GM19372 (cell line): ENCODE data around the gene PCDHGC4.

Experiments
- ATAC-seq: cut with Tn5 transposase; IDR thresholded peaks from one replicate; pipeline ENCODE4 v1.9.1; 2021; ENCODE audit warnings: mild to moderate bottlenecking, low read depth, moderate library complexity; ENCODE audit not compliant: unreplicated experiment

The PCDHGC4 gene

DNA sequence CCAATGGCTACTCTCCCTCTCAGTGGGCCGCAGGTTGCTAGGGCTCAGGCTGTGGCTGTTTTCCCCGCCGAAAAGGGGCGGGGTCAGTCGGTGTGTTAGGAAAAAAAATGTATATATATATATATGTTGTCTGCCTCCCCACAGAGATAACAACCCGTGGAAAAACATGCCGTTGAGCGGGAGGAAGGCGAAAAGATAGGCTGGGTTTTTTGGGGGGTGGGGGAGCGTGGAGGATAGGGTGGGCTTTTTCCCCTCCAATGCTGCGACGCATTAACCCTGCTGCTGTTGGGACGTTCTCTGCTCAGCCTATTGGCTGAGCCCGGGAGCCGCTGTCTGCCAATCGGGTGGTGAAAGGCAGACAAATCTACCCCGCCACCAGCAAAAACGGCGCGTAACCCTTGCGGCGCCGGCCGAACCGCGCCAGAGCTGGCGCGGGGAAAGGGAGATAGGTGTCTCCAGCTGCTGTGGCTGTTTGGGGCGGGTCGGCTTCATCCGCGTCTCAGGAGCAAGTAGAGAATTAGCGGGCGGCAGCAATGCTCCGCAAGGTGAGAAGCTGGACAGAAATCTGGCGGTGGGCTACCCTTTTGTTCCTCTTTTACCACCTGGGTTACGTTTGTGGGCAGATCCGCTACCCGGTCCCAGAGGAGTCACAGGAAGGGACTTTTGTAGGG, at the start of gene PCDHGC4:
PCDHGC4 (plus strand) TSS at position 390 of the 671 bp plus-strand sequence; CDS start at position 534, 144 bp downstream.
- no peak for ATAC-seq

DNA sequence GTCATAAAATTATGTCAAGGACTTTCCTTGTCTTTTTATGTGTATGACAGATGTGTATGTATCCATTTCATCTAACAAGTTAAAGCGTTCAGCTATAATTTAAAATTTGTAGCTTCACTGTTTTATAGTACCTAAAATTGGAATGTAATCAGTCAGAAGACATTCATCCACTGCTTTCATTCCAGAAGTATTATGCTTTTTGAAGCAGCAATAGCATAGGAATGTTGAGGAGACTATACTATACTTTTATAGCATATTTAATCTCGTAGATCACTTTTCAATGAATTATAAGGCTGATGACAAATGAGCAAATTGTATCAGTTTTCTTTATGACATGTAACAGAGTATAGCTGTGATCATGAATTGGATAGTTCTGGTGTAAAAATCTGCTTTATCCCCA, 47.6 kb upstream of the PCDHGC4 start:
- ATAC-seq, result no peak

DNA sequence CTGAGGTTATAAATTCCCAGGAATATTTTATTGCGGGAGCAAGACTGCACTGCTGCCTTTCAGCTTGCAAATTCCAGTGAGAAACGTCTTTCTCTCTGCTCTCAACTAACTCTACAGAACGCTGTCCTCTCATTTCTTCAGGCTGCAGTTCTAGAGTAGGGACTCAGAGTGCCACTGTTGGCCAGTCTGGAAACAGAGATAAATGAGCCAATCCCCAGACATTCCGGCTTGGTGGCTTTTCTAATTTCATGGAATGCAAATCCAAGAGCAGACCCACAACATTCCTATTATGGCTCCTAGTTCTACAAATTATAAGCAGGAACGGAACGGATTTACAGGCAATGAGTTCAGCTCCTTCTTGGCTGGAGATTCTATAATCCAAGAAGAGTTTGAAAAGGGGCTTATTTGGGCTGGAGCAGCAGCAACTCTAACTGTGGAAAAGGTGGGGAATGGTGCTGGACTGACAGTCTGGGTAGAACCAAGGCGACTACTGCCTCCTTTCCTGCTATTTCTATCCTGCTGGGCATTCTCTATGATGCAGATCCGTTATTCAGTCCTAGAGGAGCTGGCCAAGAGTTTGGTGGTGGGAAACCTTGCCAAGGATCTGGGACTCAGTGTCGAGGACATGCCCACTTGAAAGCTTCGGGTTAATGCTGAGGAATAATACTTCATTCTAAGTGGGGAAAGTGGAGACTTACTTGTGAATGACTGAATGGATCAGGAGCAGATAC, 45.3 kb upstream of the PCDHGC4 start:
- no peak for ATAC-seq

DNA sequence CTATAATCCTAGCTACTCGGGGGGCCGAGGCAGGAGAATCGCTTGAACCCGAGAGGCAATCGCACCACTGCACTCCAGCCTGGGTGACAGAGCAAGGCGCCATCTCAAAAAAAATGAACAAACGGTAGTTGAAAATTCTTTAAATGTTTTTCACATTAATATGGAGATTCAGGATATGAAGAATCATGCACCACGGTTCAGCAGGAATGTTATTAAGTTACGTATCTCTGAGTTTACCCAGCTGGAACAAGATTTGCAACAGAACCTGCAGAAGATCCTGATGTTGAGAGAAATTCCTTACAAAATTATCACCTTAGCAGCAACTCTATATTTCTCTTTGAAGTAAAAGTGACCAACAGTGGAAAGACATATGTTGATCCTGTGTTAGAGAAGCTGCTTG, 44.5 kb upstream of the PCDHGC4 start:
- no peak for ATAC-seq

DNA sequence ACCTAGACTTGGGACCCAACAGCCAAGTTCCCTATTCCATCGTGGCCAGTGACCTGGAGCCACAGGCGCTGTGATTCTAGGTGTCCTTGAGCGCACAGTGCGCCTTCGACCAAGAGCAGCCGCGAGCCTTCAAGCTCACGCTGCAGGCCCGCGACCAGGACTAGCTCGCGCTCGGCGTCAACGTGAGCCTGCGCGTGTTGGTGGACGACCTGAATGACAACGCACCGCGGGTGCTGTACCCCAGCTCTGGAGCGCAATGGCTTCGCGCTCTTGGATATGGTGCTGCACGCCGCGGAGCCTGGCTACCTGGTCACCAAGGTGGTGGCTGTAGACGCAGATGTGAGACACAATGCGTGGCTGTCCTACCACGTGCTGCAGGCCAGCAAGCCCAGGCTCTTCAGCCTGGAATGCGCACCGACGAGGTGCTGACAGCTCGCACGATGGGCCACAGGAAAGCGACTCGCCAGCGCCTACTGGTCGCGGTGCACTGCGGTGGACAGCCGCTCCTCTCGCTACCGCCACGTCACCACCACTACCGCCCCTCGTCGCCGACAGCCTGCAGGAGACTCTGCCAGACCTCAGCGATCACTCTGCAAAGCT, 43.2 kb upstream of the PCDHGC4 start:
- ATAC-seq, result no peak

DNA sequence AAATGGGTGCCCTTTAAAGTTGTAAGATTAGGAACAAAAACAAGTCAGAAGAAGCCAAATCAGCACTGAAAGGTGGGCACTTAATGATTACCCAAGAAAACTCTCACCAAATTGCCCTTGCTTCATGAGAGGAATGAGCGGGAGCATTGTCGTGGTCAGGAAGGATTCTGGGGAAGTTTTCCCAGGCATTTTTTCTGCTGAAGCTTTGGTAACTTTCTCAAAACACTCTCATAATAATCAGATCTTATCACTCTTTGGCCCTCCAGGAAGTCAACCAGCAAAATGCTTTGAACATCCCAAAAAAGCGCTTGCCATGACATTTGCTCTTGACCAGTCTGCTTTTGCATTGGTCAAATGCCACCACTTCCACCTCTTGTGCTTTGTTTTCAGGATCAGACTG, 19.5 kb upstream of the PCDHGC4 start:
- ATAC-seq, result no peak

DNA sequence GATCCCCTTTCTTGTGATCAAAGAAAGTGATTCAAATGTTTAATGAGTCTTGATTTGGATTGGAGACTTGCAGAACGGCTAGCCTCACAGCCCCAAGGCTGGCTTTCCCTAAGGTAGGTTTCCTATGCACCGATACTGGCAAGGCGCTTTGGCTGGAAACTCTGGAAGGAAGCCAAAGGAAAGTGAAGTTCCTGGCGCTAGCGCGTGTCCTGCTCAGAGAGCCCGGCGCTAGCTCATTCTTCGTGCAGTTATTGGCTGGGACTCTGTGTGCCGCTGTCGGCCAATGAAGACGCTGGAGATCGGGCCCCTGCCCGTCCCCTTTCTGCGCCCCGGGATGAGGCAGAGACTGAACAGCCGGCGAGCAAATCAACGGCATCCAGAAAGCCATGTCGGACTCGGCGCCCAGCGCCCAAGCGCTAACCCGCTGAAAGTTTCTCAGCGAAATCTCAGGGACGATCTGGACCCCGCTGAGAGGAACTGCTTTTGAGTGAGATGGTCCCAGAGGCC, 9.2 kb upstream of the PCDHGC4 start, which contains the start of gene PCDHGC3:
PCDHGC3 (plus strand) TSS at position 342 of the 507 bp plus-strand sequence; CDS start at position 493, 151 bp downstream.
- peak; percentile 95 for ATAC-seq

DNA sequence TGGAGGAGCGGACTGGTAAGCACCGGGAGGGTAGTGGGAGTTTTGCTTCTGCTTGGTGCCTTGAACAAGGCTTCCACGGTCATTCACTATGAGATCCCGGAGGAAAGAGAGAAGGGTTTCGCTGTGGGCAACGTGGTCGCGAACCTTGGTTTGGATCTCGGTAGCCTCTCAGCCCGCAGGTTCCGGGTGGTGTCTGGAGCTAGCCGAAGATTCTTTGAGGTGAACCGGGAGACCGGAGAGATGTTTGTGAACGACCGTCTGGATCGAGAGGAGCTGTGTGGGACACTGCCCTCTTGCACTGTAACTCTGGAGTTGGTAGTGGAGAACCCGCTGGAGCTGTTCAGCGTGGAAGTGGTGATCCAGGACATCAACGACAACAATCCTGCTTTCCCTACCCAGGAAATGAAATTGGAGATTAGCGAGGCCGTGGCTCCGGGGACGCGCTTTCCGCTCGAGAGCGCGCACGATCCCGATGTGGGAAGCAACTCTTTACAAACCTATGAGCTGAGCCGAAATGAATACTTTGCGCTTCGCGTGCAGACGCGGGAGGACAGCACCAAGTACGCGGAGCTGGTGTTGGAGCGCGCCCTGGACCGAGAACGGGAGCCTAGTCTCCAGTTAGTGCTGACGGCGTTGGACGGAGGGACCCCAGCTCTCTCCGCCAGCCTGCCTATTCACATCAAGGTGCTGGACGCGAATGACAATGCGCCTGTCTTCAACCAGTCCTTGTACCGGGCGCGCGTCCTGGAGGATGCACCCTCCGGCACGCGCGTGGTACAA, 8.5 kb upstream of the PCDHGC4 start:
- peak; percentile 20 for ATAC-seq

DNA sequence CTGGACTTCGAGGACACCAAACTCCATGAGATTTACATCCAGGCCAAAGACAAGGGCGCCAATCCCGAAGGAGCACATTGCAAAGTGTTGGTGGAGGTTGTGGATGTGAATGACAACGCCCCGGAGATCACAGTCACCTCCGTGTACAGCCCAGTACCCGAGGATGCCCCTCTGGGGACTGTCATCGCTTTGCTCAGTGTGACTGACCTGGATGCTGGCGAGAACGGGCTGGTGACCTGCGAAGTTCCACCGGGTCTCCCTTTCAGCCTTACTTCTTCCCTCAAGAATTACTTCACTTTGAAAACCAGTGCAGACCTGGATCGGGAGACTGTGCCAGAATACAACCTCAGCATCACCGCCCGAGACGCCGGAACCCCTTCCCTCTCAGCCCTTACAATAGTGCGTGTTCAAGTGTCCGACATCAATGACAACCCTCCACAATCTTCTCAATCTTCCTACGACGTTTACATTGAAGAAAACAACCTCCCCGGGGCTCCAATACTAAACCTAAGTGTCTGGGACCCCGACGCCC, 7.7 kb upstream of the PCDHGC4 start:
- no peak for ATAC-seq

DNA sequence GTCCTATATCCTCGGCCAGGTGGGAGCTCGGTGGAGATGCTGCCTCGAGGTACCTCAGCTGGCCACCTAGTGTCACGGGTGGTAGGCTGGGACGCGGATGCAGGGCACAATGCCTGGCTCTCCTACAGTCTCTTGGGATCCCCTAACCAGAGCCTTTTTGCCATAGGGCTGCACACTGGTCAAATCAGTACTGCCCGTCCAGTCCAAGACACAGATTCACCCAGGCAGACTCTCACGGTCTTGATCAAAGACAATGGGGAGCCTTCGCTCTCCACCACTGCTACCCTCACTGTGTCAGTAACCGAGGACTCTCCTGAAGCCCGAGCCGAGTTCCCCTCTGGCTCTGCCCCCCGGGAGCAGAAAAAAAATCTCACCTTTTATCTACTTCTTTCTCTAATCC, 7.0 kb upstream of the PCDHGC4 start:
- ATAC-seq, result no peak

DNA sequence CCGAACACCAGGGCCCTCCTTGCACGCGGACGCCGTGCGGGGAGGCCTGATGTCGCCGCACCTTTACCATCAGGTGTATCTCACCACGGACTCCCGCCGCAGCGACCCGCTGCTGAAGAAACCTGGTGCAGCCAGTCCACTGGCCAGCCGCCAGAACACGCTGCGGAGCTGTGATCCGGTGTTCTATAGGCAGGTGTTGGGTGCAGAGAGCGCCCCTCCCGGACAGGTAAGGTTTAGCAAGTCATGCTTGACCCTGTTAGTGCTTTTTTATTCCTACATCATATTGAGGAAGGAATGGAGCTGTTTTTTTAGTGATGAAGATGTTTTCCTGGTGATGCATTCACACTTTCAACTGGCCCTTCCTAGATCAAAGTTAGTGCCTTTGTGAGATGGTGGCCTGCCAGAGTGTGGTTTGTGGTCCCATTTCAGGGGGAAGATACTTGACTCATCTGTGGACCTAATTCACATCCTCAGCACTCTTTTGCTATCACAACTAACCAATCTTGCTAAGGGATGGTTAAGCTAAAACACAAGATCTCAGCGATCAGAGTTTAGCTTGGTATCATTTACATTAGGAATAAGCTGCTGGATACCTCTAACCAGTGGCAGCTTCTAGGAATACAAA, 6.4 kb upstream of the PCDHGC4 start:
- no peak for ATAC-seq

DNA sequence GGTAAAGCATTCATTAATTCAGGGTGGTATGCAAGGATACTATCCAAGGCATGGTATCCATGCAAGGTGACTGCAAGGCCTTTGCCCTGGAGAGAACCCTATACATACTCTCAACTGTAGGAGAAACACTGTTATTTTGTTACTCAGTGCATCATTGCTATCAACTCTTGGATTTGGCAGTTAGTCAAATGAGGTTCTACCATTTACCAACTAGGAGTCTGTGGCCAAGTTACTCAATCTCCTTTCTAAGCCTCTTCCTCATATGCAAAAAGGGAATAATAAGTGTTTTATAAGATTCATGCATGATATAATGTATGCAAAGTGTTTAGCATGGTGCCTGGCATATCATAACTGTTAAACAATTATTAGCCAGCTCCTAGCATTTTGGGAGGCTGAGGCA, 5.1 kb upstream of the PCDHGC4 start:
- ATAC-seq, result no peak

DNA sequence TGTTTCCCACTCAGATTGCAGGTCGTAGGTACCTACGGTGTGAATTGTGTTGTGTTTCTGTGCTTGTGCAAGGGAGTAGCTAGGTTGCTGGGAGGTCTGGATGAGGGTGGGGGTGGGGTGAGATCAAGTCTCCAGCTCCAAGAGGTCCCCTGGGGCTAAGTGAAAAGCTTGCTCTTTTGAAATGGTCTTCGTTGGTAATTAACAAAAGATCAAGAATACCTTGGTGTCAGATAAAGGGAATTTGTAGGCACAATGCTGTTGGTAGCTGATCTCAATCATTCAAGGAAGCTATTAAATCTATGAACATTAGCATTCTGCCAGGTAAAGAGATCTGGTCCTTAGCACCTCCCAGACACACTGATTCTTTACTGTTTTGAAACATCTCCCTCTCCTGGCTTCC, 928 bp upstream of the PCDHGC4 start:
- ATAC-seq, result no peak

DNA sequence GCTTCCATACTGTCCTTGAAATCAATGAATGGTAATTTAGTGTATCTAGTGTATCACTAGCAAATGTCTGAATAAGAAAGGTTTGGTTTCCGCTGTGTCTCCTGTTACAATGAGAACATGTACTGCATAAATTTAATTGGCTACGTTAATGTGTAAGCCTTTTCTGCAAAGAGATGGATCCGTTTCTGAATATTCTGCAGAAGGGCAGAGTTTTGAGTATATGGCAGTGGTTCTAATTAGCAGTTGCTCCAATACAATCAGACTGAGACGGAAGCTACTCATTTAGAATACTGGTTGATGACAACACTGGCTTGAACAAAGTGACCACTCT, 555 bp upstream of the PCDHGC4 start:
- ATAC-seq, result no peak

DNA sequence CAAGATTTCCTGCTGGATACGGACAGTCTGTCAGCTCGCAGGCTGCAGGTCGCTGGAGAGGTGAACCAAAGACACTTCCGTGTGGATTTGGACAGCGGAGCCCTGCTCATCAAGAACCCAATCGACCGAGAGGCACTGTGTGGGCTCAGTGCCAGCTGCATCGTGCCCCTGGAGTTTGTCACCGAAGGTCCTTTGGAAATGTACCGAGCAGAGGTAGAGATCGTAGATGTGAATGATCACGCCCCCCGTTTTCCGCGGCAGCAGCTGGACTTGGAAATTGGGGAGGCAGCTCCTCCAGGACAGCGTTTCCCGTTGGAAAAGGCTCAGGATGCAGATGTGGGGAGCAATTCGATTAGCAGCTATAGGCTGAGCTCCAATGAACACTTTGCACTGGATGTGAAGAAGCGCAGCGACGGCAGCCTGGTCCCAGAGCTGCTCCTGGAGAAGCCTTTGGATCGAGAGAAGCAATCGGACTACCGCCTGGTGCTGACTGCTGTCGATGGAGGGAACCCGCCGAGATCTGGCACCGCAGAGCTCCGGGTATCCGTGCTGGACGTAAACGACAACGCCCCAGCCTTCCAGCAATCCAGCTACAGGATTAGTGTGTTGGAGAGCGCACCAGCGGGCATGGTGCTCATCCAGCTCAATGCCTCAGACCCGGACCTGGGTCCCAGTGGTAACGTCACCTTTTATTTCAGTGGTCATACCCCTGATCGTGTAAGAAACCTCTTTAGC, 658 bp downstream of the PCDHGC4 start:
- no peak for ATAC-seq

DNA sequence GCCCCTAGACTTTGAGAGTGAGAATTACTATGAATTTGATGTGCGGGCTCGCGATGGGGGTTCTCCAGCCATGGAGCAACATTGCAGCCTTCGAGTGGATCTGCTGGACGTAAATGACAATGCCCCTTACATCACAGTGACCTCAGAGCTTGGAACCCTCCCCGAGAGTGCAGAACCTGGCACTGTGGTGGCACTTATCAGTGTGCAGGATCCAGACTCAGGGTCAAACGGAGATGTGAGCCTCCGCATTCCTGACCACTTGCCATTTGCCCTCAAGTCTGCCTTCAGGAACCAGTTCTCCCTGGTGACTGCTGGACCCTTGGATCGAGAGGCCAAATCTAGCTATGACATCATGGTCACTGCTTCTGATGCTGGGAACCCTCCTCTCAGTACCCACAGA, 1.3 kb downstream of the PCDHGC4 start:
- ATAC-seq, result no peak

DNA sequence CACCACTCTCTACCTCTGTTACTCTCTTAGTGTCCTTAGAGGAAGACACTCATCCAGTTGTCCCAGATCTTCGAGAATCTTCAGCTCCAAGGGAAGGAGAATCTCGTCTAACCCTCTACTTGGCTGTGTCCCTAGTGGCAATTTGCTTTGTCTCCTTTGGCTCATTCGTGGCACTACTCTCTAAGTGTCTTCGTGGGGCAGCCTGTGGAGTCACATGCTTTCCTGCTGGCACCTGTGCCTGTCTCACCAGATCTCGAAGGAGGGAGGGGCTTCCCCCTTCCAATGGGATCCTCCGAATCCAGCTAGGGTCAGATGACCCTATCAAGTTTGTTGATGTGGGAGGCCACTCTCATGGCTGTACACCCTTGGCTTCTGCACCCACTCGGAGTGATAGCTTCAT, 2.3 kb downstream of the PCDHGC4 start:
- no peak for ATAC-seq

DNA sequence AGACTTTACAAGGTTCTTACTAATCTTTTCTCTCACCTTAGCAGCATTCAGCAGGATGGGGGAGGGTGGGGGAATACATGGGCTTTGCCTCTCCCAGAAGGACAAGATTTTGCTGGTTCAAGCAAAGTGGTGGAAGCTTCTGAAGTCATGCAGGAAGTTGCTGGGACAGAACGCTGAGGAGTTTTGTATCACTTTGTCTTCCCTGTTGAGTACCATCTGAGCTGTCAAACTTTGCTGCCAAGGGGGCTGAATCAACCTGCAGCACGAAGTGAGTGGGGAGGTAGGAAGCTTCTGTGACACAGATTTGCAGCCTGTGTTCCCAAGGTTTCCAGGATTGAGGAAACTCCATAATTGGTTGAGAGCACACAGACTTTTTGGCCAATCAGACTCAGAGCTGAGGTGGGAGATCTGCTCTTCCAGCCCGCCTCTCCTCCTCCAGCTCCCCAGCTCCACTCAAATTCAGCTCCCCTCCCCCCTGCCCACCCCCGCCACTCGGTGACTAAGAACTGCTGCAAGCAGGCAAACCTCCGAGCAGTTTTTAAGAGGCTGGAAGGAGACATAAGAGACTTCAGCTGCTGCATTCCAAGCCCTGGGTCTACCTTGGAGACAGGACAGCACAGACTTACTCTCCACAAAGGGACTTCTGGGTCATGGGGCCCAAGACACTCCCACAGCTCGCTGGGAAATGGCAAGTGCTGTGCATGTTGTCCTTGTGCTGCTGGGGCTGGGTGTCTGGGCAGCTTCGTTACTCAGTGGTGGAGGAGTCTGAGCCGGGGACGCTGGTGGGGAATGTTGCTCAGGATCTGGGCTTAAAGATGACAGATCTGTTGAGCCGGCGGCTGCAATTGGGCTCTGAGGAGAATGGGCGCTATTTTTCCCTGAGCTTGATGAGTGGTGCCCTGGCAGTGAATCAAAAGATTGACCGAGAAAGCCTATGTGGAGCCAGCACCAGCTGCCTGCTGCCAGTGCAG, 4.0 kb downstream of the PCDHGC4 start, which contains the start of gene PCDHGC5:
PCDHGC5 (plus strand) TSS at position 491 of the 971 bp plus-strand sequence; CDS start at position 651, 160 bp downstream.
- ATAC-seq, result no peak
